GM21423 (cell line): Measurements from ENCODE around the gene PRR9.
"Not testable (repeated sequence)": the region's sequence is repeated elsewhere in the genome, so short reads cannot be mapped to it uniquely, and the experiment has no call there.

ENCODE experiments used
- ATAC-seq: cut with Tn5 transposase; IDR thresholded peaks from one replicate; pipeline ENCODE4 v1.9.1; 2021; ENCODE audit warnings: mild to moderate bottlenecking, moderate library complexity; ENCODE audit not compliant: unreplicated experiment

PRR9 gene, protein sequence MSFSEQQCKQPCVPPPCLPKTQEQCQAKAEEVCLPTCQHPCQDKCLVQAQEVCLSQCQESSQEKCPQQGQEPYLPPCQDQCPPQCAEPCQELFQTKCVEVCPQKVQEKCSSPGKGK

DNA sequence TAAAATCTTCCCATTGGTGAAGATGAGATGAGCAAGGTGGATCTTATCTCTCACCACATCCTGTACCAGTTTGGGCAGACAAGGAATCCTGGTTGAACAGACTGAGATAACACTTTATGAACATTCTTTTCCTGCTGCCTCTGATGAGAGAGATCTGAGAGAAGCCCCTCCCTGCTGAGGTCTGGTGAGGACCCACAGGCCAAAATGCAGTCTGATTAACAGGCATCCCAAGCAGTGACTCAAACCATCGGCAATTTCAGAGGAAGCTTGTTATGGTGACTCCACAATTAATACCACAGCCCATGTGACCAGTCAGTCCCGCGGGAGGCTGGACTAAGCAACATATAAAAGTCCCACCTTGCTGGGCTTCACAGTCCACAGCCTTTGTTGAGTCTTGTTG is at the start of gene PRR9:
PRR9 (plus strand) TSS at position 373 of the 400 bp plus-strand sequence. CDS start 561 bp downstream, outside the sequence.
- ATAC-seq, result no peak

DNA sequence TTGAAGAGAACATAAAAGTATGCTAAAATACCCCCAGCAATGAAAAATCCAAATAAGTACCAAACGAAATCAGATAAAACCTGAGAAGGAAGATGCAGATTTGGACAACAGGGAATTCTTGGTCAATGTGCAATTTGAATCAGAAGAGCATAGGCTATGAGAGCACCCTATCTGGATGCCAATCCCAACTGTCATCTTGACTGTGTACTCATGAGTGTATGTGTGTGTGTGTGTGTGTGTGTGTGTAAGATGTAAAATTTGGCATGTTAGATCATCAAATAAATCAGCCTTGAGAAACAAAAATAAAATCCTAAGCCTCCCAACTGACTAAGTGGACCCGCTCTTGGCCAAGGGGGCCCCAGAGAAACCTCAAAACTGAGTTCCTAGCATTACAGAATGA is 48.7 kb upstream of the PRR9 start:
- no peak for ATAC-seq

DNA sequence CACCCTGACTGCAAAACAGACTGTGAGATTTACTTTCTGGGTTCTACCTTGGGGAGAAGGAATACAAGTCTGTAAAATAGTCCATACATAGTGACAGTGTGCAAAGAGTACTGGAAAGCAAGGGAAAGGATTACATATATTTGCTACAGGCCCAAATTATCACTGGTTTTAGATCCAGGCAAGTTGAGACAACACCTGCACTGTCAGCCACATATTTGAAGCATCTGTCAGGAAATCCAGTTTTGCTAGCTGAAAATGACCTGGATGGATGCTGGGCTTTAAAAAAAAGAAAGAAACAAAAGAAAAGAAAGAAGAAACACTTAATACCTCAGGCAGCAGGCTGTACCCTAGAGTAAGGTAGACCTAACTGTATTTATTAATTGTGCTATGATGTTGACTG is 42.8 kb upstream of the PRR9 start:
- ATAC-seq, result no peak

DNA sequence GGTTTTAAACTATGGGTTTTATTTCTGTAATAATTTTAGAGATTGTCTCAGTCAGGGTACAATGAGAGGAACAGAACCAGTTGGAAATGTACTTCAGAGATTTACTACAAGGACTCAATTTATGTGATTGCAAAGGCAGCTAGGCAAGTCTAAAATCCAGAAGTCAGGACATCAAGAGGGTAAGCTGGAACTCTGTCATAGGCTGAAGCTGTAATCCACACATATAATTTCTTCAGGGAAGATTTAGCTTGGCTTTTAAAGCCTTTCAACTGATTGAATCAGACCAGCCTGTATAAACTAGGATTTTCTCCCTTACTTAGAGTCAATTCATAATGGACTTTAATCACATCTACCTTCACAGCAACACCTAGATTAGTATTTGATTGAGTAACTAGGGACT is 38.5 kb upstream of the PRR9 start:
- ATAC-seq, result no peak

DNA sequence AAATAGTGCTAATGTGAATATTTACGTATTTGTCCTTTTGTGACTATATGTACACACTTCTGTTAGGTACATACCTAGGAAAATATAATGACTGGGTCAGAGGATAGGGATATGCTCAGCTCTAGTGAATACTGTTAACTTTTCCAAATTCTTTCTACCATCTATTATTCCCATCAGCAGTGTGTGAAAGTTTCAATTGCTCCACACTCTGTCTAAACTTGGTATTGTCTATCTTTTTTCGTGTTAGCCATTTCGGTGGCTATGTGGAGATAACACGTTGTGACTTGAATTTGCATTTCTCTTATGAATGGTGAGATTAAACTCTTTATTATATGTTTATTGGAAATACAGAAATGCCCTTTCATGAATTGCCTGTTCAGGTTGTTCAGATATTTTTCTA is 36.8 kb upstream of the PRR9 start:
- no peak for ATAC-seq

DNA sequence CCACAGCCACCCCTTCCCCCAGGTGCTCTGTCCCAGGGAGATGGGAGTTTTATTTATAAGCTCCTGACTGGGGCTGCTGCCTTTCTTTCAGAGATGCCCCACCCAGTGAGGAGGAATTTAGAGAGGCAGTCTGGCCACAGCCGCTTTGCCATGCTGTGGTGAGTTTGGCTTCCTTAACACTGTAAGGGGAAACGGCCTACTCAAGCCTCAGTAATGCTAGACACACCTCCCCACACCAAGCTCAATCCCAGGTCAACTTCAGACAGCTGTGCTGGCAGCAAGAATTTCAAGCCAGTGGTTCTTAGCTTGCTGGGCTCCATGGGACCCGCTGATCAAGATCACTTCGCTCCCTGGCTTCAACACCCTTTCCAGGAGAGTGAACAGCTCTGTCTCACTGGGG is 29.1 kb upstream of the PRR9 start:
- ATAC-seq, result not testable (repeated sequence)

DNA sequence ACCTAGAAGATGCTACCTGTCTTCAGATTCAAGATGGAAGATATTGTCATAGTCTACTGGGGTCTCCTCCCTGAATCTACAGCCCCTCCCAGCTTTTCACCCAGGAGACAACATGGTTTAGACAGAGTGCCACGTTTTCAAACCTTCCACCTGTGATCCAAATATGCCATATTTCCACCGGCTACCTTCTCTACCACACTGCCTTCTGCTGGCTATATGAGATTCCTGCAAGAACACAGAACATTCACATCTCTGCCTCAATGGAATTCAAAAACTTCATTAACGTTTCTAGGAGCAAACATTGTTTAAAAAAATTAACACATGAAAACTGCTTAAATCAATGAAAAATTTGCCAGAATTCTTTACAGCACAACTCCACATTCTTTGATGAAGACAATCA is 27.0 kb upstream of the PRR9 start:
- no peak for ATAC-seq

DNA sequence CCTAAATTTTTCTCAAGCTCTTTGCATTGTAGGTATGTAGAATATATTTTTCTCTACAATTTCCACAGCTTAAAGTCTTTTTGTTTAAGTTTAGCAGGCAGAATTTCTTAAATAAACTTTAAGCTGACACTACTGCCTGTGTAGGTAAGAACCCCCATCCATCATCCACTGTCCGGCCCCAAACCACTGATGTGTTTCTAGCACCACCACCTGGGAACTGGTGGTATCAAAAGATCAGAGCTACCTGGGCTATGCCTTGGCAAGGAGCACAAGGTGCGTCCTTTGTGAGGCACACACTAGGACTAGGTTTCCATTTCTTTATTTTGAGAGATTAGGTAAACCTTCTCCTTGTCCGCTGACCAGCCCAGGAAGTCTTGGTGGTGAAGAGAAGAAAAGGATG is 24.7 kb upstream of the PRR9 start:
- ATAC-seq, result no peak

DNA sequence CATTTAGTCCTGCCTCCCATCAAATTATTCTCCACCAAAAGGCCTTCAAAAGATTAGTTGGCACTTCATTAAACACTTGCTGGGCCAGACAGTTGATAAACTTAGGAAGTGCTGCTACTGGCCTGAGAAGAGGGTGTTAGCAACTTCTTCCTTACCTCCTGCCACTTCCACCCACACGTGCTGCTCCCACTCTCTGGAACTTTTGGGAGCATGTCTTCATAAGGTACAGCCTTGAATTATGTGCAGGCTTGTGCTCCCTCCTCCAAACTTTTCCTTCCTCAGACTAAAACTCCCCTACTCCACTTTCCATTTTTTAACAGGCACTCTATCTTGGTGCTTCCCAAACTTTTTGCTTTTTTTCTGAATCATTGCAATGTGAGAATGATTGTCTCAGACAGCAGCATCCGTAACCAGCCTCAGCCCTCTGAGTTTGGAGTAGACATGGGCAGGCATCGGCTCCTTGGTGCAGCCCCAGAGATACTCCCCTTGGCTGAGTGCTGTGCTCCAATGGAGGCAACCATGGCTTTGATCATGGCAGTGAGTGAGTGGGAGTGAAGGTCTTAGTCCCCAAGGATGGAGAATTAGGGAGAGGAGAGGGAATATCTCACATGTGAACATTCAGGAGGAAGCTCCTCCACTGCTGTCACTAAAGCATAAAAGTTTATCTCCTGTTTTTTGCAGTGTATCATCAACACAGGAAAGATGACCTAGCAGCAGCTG is 22.9 kb upstream of the PRR9 start:
- no peak for ATAC-seq

DNA sequence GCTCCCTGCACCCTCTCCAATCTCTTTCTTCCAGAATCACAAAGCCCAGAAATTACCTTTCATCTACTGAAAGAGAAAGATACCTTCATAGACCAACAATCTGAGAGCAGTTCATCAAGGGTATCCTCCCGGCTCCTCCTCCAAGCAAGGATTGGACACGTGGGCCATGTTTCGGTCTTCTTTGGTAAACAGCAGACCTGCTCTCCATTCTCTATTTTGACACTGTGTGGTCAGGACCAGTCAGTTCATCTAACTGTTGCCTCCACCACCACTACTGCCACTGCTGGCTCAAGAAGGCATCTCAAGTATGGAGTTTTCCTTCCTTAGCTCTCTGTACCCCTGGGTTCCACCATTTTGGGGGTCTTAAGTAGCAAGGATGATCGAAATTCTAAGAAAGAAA is 22.2 kb upstream of the PRR9 start:
- ATAC-seq, result no peak

DNA sequence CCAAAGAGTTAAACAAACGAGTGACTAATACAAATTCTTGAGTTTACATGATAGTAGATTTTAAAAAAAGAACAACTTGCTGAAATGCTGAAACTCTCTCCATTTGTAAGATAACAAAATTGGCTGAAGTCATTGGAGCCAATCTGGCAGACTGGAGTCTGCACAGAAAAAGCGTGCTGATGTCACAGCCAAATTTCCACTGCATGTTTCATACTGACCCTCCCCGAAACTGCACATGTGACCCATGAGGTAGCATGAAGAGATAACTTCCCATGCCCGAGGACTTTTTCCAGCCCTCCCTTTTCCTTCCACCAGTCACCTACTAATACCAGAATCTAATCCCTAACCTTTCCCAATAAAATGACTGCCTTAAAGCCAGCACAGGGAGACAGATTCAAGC is 15.4 kb upstream of the PRR9 start:
- no peak for ATAC-seq

DNA sequence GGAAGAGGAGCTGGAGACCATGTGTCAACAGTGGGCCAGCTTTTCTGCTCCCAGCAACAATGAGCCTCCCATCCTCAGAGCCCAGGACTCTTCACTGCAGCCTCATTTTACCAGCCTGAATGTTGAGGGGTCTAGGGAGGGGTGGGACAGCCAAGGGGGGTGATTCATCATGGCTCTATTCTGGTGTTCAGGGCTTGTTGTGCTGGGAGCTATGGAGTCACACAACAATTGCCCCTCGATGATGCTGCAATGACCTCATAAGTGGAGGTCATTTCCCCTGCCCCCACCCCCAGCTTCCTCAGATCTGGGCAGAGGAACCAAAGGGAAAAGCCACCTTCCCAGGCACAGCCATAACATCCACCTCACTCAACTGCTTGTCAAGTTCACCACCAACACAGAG is 14.3 kb upstream of the PRR9 start, which contains the start of gene LELP1:
LELP1 (plus strand) TSS at position 301 of the 400 bp plus-strand sequence. CDS start 1,278 bp downstream, outside the sequence.
- ATAC-seq, result no peak

DNA sequence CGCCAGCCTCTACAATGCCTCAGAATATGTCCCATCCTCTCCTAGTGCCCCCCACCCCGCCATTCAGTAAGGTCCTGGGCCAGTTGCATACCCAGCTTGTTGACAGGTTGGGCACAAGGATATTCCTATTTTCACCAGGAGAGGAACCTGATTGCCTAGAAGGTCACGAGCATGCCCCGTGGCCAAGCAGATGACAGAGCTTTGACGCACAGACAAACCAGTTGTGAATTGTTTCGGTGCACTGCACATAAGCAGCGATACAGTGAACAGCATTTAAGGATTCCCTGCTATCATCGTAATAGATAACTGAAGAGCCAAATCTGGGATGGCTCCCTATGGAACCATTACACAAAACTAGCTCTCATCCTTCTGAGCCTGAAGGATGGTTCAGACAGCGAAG is 10.8 kb upstream of the PRR9 start:
- no peak for ATAC-seq

DNA sequence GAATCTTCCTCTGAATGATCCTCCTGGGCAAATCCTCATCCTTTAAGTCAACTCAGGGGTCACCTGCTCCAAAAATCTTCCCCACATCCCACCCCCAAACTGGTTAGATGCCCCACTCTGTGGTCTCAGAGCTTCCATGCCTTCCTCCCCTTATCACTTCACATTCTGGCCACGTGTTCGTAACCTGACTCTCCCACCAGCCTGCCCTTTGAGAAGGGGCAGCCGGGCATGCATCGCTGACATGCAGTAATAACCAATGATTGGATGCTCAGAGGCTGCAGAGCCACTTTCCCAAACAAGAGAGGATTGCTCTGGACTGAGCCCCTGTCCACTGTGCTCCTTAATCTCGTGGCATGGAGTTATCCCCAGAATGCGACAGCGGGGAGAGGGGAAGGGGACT is 7.2 kb upstream of the PRR9 start:
- no peak for ATAC-seq

DNA sequence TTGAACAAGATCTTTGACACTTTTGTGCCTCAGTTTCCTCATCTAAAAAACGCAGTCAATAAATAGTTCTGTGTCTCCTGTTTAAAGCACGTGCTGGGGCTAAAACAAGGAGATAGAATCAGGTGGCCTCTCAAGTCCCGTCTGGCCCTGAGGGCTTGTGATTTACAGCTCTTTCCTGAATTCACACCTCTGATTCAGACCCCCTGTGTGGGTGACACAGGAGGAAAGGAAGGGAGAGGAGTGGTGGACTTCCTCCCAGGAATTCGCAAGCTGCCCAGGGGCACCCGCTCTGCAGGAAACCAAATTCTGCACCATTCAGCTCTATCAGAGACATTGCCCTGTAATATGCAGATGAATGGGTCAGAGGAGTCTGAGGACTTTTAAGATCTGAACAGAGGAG is 5.2 kb upstream of the PRR9 start:
- ATAC-seq, result no peak

DNA sequence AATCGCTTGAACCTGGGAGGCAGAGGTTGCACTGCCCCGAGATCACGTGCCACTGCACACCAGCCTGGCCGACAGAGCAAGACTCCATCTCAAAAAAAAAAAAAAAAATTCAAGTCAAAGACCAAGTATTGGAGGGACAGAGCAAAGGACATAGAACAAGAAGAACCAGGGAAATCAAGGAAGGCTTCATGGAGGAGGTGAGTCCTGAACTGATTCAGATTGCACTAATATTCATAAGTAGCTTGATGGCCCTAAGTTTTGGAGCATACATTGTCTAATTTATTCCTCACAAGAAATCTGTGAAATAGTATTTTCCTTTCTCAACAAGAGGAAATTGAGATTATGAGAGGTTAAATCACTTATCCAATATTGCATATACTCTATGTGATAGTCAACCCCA is 3.9 kb upstream of the PRR9 start:
- ATAC-seq, result no peak

DNA sequence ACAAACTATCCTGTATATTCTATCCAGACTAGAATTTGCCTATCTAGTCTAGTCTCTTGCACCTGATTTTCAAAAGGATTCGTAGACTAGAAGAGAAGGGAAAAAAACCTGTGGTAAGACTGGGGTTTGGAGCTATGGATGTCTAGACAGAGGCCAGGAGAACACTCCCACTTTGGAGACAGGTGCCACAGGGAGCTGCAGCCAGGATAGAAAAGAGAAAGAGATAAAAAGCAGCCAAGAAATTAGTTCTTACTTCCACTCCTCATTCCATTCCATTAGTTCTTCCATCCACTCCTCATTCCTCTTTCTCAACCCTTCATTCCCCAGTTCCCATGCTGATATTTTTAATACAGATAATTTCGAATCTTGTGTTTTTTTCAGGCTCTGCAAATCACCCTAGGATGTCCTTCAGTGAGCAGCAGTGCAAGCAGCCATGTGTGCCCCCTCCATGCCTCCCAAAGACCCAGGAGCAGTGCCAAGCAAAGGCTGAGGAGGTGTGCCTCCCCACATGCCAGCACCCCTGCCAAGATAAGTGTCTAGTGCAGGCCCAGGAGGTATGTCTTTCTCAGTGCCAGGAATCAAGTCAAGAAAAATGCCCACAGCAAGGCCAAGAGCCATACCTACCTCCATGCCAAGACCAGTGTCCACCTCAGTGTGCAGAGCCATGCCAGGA is 496 bp downstream of the PRR9 start:
- no peak for ATAC-seq

DNA sequence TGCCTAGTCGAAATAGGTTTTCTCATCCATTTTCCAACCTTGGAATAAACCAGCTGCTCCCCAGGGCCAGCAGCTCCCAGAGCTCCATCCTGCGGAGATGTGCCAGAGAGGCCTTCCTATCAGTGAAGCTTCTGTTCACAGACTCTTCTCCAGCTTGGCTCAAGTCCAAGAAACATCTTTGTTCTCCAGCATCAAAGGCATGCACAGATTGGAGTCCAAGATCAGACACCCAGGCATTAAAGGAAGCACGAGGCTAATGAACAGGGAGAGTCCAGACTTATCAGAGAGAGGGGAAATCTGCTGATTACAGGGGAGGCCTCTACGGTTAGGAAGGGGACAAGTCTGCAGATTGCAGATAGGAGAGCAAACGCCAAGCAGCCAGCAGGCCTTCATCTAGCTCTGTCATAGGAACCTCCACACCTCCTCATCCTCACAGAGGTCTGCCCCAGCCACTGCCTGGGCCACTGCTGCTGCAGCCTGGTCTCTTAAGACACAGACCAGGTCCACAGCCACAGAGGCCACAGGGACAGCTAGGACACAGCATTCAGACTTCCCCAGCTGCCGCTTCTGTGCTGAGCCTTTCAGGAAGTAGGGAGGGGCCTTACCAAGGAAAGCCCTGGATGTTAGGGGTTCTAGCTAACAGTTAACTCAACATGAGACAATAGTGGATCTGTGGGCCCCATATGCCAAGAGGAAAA is 3.4 kb downstream of the PRR9 start:
- ATAC-seq, result no peak

DNA sequence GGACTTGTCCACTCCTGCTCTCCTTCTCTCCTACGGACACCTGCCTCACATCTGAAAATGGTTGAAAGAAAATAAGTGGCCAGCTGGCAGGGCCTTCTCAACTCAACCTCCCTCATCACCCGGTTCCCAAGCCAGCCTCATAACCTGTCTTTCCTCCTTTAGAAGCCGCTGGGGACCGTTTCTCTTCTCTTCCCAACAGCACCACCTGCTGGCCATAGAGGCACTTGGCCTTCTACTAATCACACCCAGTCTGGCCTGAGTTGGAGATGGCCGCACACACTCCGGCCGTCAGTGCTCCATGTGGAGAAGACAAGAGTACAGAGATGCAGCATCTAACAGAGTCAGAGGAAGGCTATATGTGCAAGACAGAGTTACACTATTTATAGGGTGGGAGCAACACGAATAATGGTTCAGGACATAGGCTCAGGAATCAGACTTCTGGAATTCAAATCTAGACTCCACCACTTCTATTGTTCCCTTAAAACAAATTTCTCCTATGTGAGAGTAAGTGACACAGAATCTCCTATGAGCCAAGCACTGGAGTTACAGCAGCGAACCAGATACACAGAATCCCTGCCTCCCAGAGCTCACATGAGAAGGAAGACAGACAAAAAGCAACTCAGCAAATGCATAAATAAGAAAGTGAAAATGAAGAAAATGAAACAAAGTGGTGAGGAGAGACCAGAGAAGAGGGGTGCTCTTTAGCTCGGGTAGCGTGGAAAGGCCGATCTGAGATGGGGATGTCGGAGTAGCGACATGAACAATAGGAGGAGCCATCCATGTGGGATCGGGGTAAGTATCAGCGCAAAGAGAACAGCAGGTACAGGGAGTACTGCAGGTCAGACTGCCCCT is 5.9 kb downstream of the PRR9 start:
- ATAC-seq, result not testable (repeated sequence)

DNA sequence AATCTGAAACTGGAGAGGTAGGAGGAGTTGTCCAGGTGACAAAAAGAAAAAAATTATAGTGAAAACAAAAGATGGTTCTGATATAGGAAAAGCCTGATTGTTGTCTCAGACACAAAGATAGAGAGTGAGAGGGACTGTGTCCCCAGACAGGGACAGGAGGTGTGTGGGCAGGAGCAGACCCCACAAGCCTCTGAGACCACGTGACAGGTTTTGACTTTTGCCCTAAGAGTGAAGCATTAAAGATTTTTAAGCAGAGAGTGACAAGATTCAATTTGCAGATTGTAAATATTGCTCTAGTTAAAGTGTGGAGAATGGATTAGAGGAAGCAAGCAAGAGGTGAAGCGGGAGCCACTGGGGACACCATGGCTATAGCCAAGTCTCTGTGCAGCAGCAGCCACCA is 10.4 kb downstream of the PRR9 start:
- ATAC-seq, result no peak

DNA sequence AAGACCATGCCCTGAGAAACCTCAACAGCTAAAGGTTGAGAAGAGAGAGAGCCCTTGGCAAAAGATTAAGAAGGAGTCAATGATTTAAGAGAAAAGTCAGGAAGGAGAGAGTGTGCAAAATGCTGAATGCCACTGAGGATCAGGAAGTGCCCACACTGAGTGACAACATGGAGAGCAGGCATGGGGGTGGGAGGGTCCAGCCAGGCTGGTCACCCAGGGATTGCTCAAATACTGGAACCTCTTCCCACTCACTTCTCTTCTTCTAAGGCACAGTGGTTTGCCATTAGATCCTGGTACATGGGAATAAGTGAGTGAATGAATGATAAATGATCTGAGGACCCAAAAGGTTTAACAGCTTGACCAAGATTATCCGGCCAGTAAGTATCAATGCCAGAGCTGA is 11.1 kb downstream of the PRR9 start:
- ATAC-seq, result no peak
